HG02623 (cell line): Measurements from ENCODE around the gene DBN1.
"Not testable (repeated sequence)": the region's sequence is repeated elsewhere in the genome, so short reads cannot be mapped to it uniquely, and the experiment has no call there.

Experiments
- ATAC-seq: cut with Tn5 transposase; IDR thresholded peaks from one replicate; pipeline ENCODE4 v1.9.1; 2021; ENCODE audit warnings: moderate library complexity; ENCODE audit not compliant: unreplicated experiment

DBN1 gene

DNA sequence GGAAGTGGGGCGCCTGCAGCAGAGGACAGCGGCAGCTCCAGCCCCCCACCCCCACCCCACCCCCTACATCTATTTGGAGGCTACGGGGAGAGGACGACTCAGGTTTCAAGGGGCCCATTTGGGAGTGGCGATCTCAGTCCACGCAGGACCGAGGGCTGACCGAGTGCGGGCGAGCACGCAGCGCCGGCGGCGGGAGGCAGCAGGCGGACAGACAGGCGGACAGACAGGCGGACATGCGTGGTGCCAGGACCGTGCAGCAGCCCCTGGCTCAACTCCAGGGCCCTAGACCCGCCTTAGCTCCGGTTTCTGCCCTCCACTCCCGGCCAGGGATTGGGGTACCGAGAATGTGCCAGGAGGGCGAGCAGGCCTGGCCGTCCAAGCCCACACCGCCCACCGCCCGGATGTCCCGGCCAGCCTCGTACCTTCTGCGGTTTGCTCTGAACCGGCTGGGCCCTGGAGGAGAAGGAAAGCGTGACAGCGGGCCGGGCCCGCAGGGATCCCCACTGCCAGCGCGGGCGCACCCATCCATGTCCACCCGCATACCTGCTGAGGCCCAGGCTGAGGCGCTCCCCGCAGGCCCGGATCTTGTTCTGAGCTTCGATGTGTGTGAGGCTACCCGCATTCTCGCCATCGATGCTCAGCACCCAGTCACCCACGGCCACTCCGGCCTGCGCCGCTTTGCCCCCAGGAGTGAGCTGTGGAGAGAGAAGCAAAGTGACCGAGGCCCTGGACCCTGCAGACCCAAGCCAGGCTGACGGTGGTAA lies 18.7 kb upstream of the DBN1 start:
- no peak for ATAC-seq

DNA sequence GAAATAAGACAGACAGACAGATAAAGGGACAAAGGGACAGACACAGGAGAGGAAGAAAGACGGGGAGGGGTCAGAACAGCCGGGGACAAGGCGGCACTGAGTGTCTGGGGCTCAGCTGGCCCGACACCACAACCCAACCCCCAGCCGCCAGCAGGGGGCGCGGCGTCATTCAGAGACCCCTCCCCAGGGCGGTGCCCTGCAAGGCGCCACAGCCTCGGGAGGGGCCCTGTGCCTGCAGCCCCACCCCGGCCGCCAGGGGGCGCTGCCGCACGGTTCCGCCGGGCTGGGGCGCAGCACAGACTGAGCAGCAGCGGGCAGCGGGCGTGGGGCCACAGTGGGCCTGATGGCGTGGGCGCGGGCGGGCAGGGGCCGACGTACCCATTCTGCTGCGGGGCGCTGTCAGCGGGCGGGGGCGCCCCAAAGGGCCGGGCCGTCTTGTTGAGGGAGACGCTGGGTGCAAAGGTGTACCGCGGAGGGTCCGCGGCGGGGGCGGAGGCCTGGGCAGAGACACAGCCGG lies 18.1 kb upstream of the DBN1 start:
- ATAC-seq: no peak

DNA sequence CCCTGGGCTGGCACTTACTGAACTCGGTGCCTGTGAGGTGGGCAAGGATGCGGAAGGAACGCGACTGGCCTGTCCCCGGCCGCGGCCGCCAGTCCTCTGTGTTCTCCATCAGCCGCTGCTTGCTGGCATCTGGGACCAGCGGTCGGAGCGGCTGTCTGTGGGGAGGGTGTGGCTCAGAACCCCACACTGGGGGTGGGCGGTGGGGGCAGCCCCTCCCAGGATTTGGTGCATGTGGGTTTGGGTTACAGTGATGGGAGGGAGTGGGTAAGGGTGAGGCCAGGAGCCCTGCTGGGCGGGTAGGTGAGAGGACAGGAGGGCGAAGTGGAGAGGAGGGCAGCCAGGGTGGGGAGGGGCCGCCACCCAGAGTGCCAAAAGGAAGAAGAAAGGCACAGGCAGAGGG lies 17.6 kb upstream of the DBN1 start:
- no peak for ATAC-seq

DNA sequence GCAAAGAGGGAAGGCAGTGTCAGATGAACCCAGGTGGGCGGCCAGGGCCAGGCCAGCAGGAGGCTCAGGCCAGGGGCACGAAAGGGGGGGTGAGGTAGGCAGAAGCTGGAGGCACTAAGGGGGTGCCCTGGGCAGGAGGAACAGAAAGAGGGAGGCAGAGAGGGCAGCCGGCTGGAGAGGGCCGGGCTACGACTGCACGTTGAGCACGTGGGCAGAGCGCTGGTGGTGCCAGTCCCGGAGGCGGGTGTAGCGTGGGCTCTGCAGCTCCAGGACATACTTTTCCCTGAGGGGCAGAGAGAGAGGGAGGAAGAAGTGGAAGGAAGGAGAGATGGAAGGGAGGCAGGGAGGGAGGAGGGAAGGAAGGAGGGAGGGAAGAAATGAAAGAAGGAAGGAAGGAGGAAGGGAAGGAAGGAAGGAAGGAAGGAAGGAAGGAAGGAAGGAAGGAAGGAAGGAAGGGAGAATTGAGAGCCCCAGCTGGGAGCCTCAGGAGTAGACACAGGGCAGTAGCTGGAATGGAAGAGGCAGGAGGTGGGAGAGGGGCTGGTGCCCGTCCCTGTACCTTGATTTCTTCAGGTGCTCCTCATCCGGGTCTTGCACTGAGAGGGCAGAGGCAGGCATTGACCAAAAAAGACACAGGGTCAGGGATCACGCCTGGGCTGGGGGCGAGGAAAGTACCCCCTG lies 17.0 kb upstream of the DBN1 start:
- ATAC-seq: no peak

DNA sequence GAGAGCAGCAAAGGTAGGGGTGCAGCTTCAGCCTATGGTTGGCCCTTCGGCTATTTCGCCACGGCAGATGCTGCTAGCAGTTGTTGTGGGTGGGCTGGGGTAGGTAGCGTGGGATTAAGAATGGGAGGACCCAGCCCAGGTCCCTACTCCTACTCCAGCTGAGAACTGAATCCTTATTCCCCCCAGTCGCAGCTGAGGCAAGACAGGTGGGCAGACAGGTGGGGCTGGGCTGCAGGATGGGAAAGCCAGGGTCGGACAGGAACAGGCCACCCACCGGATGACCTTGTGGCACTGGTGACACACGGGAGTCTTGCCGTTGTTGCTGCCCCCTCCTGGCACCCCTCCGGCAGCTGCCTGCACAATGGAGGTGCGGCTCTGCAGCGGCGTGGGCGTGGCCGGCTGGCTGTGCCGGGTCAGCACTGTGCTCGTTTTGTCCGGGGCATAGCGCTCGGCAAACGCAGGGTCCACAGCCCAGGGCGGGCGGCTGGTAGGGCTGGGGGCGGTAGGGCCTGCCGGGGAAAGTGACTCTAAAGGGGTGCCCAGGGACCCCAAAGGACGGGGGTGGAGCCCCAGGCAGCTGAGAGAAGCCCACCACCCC lies 15.8 kb upstream of the DBN1 start:
- ATAC-seq: no peak

DNA sequence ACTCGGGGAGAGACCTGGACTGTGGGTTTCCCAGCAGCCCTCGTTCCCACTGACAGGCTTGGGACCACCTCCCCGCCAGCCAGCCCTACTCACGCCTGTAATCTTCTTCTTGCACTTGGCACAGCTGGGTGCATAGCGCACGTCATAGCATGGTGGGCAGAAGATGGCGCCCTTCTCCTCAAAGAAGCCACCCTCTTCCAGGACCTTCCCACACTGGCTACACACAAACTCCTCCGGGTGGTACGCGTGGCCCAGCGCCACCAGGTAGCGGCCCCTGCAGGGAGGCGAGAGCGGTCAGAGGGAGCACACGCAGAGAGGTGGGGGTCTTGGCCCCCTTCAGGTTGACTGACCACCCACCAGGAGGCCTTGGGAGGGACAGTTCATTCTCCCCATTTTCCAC lies 14.5 kb upstream of the DBN1 start:
- ATAC-seq: no peak

DNA sequence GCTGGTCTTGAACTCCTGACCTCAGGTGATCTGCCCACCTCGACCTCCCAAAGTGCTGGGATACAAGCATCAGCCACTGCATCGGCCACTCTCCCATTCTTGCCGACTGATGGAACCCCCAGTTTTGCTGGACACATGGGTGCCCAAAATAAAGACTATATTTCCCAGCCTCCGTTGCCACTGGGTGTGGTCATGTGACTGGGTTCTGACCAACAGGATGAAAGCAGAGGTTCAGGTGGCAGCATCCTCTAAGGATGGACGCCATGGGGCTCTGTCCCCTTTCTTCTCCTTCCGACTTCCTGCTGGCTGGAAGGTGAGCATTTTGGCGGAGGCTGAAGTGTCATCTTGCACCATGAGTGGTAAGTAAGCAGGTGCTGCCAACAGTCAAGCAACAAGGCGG lies 13.7 kb upstream of the DBN1 start:
- ATAC-seq: no peak

DNA sequence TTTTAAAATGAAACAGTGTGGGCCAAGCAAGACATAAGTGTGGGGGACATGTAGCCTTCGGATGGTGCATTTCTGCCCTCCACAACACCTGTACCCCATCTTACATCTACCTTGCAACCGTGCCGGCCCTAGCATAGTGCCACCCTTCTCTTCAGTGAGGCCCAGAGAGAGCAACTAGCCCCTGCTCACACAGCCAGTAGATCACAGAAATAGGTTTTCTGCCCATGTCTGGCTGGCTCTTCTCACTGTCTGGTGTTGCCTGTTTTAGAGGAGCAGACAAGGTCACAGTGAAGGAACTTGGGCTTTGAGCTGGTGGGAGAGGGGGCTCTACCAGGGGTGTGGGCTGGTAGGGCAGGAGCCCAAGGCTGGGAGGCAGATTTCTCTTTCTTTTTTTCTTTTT lies 12.8 kb upstream of the DBN1 start:
- no peak for ATAC-seq

DNA sequence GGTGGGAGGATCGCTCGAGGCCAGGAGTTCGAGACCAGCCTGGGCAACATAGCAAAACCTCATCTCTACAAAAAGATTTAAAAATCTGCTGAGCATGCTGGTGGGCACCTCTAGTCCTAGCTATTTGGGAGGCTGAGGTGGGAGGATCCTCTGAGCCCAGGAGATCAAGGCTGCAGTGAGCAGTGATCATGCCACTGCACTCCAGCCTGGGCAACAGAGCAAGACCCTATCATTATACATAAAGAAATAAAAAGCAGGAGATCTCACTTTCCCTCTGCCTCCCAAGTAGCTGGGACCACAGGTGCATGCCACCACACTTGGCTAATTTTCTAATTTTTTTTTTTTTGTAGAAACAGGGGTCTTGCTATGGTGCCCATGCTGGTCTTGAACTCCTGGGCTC lies 12.3 kb upstream of the DBN1 start:
- ATAC-seq: not testable (repeated sequence)

DNA sequence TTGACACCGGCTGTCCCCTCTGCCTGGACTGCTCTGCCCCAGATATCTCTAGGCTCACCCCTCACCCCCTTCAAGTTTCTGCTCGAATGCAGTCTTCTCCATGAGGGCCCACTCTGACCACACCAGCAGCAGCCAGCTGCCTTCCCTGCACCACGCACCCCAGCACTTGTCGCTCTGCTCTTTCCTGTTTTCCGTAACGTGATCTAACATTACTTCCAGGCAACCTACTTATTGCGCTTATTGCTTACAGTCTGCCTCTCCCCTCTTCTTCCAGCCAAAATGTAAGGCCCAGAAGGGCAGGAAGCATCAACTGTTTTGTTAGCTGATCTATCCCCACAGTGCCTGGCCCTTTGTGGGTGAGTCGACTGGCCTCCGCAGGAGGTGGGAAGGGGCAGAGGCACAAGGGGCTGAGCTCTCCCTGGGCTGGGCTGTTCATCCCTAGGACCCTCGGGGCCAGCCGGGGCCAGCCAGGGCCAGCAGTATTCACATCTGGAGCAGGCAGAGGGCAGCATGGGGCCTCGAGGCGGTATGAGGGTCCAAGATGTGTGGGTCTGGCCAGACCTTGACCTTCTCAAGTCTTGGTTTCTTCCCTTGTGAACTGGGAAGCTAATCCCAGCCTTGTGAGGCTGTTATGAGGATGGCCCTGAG lies 11.6 kb upstream of the DBN1 start:
- no peak for ATAC-seq

DNA sequence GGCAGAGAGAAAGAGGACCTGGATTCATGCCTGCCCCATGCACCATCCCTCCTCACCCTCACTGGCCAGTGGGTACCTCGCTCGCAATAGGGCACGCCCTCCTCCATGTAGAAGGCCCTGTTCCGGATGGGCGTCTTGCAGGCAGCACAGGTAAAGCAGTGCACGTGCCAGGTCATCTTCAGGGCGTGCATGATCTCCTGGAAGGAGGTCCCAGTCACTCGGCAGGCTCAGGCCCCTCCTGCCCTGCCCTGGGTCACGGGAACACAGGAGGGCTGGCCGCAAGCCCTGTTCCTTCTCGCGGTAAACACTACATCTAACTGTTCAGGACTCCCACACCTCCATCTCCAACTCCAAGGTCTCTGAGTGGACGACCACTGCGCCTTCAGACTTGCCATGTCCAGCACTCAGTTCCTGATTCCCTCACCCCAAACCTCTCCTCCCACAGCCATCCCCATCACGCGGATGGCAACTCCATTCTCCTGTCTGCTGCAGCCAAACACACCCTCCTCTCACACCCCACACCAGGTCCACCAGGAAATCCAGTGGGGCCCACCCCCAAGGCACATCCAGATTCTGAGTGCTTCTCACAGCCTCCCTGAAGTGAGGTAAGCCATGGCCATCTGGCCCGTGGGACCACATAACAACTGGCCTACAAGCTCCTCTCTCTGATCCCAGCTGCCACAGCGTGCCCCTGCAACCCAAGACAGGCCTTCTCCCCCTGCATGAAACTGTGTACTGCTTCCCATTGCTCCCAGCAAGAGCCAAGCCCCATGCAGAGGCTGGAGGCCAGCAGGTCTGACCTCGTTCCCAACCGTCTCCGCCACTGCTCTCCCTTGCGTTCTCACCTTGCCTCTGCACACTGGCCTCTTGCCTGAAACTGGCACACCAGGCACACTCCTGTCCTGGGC lies 10.8 kb upstream of the DBN1 start:
- no peak for ATAC-seq

DNA sequence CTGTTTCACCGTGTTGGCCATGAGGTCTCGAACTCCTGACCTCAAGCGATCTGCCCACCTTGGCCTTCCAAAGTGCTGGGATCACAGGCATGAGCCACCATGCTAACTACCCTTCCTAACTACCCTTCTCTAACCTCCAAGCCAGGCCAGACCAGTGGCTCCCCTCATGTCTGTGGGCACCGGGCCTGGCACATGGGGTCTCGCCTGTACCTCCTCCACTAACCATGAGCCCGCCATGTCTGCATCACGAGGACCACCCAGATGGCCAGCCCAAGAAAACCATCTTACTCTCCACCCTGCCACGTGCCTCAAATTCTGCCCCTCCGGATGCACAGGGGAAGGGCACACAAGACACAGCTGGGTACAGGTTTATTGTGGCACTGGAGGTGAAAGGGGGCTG lies 9.6 kb upstream of the DBN1 start:
- ATAC-seq: no peak

DNA sequence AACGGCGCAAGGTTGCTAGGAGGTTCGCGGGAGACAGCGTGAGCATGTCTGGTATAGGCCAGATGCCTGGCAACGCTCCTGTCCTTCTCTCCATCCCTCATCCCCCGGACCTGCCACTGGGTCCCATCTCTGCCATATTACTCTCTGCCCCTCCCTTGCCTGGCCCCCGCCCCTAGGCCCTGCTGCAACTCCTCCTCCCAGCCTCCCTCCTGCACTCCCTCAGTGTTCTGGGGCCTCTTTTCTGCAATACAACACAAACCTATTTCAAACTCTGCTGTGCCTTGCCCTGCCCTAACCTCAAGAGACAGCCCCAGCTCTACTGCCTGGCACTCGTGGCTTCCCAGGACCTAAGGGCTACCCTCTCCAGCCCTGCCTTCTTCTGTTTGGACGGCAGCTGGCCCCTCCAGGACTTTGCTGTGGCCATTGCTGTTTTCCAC lies 8.9 kb upstream of the DBN1 start:
- no peak for ATAC-seq

DNA sequence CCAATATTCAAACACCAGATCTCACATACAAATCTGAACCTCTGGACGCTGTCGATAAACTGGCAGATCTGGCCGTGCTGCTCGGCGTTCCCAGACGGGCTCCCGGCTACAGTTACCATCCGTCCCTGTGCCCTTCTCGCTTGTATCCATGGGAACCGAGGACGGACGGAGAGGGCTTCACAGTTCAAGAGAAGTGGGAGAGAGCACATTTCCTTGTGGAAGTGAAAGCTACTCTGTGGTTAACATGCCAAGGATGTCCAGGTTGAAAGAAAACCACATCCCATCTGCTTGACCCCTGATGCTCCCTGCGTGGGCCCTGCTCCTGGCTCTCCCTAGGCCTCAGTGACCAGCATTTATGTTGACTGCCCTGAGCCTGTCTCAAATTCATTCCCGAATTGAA lies 6.3 kb upstream of the DBN1 start:
- ATAC-seq: no peak

DNA sequence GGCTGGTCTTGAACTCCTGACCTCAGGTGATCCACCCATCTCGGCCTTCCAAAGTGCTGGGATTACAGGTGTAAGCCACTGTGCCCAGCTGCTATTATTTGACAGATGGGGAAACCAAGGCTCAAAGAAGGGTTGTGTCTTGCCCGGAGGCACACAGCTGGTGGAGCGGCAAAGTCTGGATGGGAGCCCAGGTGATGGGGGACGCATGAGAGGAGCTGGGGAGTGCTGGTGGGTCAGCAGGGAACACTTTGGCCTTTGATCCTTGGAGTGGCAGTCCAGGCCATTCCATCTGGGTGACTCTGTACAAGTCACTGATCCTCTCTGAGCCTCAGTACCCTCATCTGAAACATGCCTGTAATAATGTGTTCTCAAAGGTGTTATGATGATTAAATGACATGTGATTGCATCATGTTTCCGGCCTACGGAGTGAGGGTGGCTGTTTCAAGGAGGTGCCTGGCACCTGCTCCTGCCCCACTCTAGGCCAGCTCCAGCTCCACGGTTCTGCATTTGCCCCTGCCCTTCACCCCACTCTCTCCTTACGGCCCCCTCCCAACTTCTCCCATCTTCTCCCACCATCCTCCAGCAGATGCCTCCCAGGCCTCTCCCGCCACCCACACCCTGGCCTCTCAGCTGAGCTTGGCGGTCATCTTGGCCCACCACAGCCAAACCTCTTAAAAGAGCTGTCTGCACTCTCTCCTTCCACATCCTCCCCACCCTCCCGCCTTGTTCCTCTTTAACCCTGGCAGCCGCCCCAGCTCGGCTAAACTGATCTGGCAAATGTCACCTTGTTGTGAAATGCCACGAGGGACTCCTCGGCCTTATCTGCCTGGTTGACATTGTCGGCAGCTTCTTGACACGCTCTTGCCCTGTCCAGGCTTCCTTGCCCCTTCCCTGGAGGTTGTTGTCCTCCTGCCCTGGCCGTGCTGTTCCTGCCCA lies 5.5 kb upstream of the DBN1 start:
- no peak for ATAC-seq

DNA sequence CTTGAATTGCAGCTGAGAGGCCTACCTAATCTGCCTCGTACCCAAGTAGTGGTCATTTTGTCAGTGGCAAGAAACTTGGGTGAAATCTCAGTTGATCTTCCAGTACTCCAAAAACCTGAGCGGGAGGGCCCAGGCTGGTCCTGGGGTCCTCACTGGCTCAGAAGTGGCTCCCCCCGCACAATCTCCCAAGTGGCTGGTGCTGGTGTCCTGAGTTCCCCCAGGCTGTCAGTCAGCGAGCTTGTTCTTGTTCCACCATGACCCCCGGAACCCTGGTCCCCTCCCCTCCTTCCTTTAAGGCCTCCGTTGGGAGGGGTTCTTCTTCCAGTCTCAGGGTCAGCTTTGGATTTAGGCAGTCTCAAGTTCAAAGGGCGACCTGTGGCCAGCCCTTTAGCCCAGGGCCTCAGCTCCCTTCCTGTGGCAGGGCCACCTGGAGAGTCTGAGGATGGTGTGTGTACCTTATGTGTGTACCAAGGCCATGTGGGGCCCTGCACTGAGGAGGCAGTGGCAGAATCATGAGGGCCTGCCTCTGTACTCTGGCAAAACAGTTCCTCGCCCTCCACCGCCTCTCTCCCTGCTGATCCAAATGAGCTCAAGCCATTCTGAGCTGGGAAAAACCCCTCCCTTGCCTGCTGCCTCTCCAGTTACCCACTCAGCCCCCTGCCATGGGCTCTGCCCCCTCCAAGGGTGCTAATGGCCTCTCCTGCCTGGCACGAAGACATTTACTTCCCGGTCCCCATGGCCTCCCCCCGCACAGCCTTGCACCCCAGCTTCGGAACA lies 4.5 kb upstream of the DBN1 start:
- no peak for ATAC-seq

DNA sequence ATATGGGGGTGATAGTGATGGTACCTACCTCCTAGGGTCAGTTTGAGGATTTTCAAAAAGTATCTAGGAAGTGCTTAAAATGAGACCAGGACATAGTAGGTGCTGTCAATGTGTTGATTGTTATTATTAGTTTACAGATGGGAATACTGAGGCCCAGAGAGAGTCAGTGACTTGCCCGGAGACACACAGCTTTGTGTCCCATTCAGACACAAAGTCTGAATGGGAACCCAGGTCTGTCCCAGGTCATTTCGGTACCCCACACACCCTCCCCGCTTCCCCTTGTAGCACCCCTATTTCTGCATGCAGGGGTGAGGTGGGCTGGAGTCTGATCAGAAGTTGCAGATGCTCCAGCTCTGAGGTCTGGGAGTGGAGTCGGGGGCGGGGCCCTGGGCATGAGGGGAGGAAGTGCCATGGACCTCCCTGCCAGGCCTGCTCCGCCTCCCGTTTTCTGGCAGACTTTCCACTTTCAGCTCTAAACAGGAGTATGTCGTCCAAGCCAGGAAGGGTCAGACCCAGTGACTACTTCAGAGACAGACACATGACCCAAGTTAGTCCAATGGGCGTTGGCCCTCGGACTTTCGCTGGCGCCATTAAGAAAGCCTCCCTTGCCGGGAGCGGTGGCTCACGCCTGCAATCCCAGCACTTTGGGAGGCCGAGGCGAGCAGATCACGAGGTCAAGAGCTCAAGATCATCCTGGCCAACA lies 3.2 kb upstream of the DBN1 start:
- no peak for ATAC-seq
